GM12878 (cell line): ENCODE results near the gene MEIG1. TPM values are rescaled to one million over a fixed set of nuclear protein-coding genes. Genes with fewer than 3 reads are reported as not detected.

ENCODE experiments used
- ATAC-seq: fragments of 200-7000 bp; cut with Tn5 transposase; 3 replicates; pipeline ENCODE4 v1.9.1; 2020; ENCODE audit warnings: mild to moderate bottlenecking, moderate library complexity
- BruUV-seq: library from RNA; stranded (reverse); fragments of 400-500 nt; replicated peaks from 2 replicates; lab custom pipeline; 2021; lab: Mats Ljungman, UMichigan
- CTCF ChIA-PET: fragments of 300-600 bp; sonication (Branson Sonifier 250); formaldehyde crosslinking; extraction: SDS; loops from one replicate; lab custom pipeline; 2021; ENCODE audit warnings: inconsistent platforms; lab: Yijun Ruan, JAX
- POLR2A ChIA-PET: fragments of 350-600 bp; formaldehyde crosslinking; extraction: SDS; loops from one replicate; lab custom pipeline; 2021; ENCODE audit warnings: inconsistent platforms; lab: Charles Lee
- RAD21 ChIA-PET: fragments of 300-600 bp; sonication (Branson Sonifier 250); formaldehyde crosslinking; loops from one replicate; lab custom pipeline; 2023; ENCODE audit warnings: antibody characterized with exemption; ENCODE audit not compliant: unreplicated experiment; lab: Charles Lee
- SMC1A ChIA-PET: fragments of 300-600 bp; sonication (Branson Sonifier 250); formaldehyde crosslinking; loops from one replicate; lab custom pipeline; 2023; ENCODE audit not compliant: unreplicated experiment, uncharacterized antibody; lab: Charles Lee
- DNase-seq: peaks from one replicate; pipeline ENCODE4 v3.0.0-alpha.2; 2011; ENCODE audit warnings: low read depth, low spot score
- FAIRE-seq: peaks from 3 replicates; lab custom pipeline; 2011; peaks lifted over from hg19 to GRCh38; lab: Jason Lieb, UNC
- H2AFZ ChIP-seq: 2 replicates; pipeline ENCODE4 v1.6.0; 2011; ENCODE audit warnings: low read depth, low read length, control low read depth; ENCODE audit not compliant: control insufficient read depth
- H3K27ac ChIP-seq: 2 replicates; pipeline ENCODE4 v1.5.1; 2011; ENCODE audit warnings: control low read depth; ENCODE audit not compliant: control insufficient read depth, insufficient read depth
- H3K27me3 ChIP-seq, 2 experiments: replicated peaks in 1 of 2; 2 replicates each; pipeline versions ENCODE4 v1.6.0 to v1.6.1; 2011; ENCODE audit warnings: low read length in 1 of 2; ENCODE audit not compliant: control insufficient read depth in 2 of 2, insufficient read depth in 2 of 2
- H3K36me3 ChIP-seq, 2 experiments: 2 replicates each; pipeline ENCODE4 v1.5.1; 2011; ENCODE audit warnings: low read length in 1 of 2; ENCODE audit not compliant: control insufficient read depth in 2 of 2, insufficient read depth in 2 of 2
- H3K4me1 ChIP-seq: 2 replicates; pipeline ENCODE4 v1.6.1; 2011; ENCODE audit warnings: mild to moderate bottlenecking, low read length, moderate library complexity, mixed read lengths; ENCODE audit not compliant: control insufficient read depth, insufficient read depth
- H3K4me2 ChIP-seq: 2 replicates; pipeline ENCODE4 v1.6.0; 2011; ENCODE audit warnings: control low read depth; ENCODE audit not compliant: control insufficient read depth, insufficient read depth
- H3K4me3 ChIP-seq: fragments of 200-600 bp; sonication (generic); 2 replicates; pipeline ENCODE4 v1.5.1; 2016
- H3K79me2 ChIP-seq: 2 replicates; pipeline ENCODE4 v1.6.0; 2011; ENCODE audit warnings: low read length; ENCODE audit not compliant: control insufficient read depth, insufficient read depth
- H3K9ac ChIP-seq: 2 replicates; pipeline ENCODE4 v1.8.0; 2011; ENCODE audit warnings: low read length, control low read depth, mixed read lengths; ENCODE audit not compliant: control insufficient read depth, insufficient read depth
- H3K9me3 ChIP-seq: replicated peaks from 3 replicates; pipeline ENCODE4 v1.5.1; 2011; ENCODE audit warnings: mild to moderate bottlenecking, low read length; ENCODE audit not compliant: control insufficient read depth, insufficient read depth
- H4K20me1 ChIP-seq: 2 replicates; pipeline ENCODE4 v1.6.0; 2011; ENCODE audit not compliant: control insufficient read depth, insufficient read depth
- BRCA1 ChIP-seq: IDR thresholded peaks from 2 replicates; pipeline ENCODE4 v1.6.1; 2011; ENCODE audit warnings: low read depth, low read length, improper control_type of control experiment
- CBX5 ChIP-seq: sonication (generic); IDR thresholded peaks from 2 replicates; pipeline ENCODE4 v1.6.1; 2016; ENCODE audit warnings: low read depth, moderate library complexity, mild to moderate bottlenecking, inconsistent platforms
- DPF2 ChIP-seq: fragments of 450-650 bp; IDR thresholded peaks from 2 replicates; pipeline ENCODE4 v1.6.1; 2017; ENCODE audit warnings: mild to moderate bottlenecking
- EP300 ChIP-seq, 2 experiments: fragments of 150-350 bp in 1 of 2; IDR thresholded peaks; 2 replicates each; pipeline ENCODE4 v1.6.1; 2011 to 2012; ENCODE audit warnings: low read depth in 2 of 2, low read length in 2 of 2, borderline replicate concordance in 1 of 2, improper control_type of control experiment in 1 of 2, inconsistent platforms in 1 of 2; ENCODE audit not compliant: control insufficient read depth in 1 of 2
- IRF4 ChIP-seq: IDR thresholded peaks from 2 replicates; pipeline ENCODE4 v1.6.1; 2011; ENCODE audit warnings: low read depth, low read length
- KDM1A ChIP-seq: fragments of 200-600 bp; sonication (generic); IDR thresholded peaks from 2 replicates; pipeline ENCODE4 v1.6.1; 2016; ENCODE audit warnings: borderline replicate concordance
- KLF5 ChIP-seq: fragments of 450-650 bp; IDR thresholded peaks from 2 replicates; pipeline ENCODE4 v1.6.1; 2014; ENCODE audit warnings: mild to moderate bottlenecking; ENCODE audit not compliant: partially characterized antibody
- PAX8 ChIP-seq: fragments of 450-650 bp; IDR thresholded peaks from 2 replicates; pipeline ENCODE4 v1.6.1; 2017; ENCODE audit warnings: mild to moderate bottlenecking, moderate library complexity
- PML ChIP-seq: IDR thresholded peaks from 2 replicates; pipeline ENCODE4 v1.6.1; 2012; ENCODE audit warnings: low read length, inconsistent platforms
- POLR2A ChIP-seq: IDR thresholded peaks from 2 replicates; pipeline ENCODE4 v1.6.1; 2011; ENCODE audit warnings: low read depth, mild to moderate bottlenecking, low read length
- SP1 ChIP-seq: IDR thresholded peaks from one replicate; pipeline ENCODE4 v1.6.1; 2011; ENCODE audit warnings: low read depth, low read length
- SREBF1 ChIP-seq: IDR thresholded peaks from 2 replicates; pipeline ENCODE4 v1.6.1; 2012; ENCODE audit warnings: mild to moderate bottlenecking, low read length
- TBL1XR1 ChIP-seq: IDR thresholded peaks from 2 replicates; pipeline ENCODE4 v1.6.1; 2012; ENCODE audit warnings: low read depth, low read length, improper control_type of control experiment
- YY1 ChIP-seq: IDR thresholded peaks from 2 replicates; pipeline ENCODE4 v1.6.1; 2011; ENCODE audit warnings: low read depth, mild to moderate bottlenecking, low read length
- ZZZ3 ChIP-seq: IDR thresholded peaks from 2 replicates; pipeline ENCODE4 v1.6.1; 2011; ENCODE audit warnings: low read depth; ENCODE audit not compliant: control insufficient read depth, insufficient read length
- WGBS: methylation state at CpG from one replicate; pipeline ENCODE4 v1.1.6; 2016; ENCODE audit warnings: low lambda C conversion rate; ENCODE audit not compliant: insufficient replicate concordance, insufficient coverage; ENCODE audit errors: missing lambda C conversion rate; 5-methylcytosine and 5-hydroxymethylcytosine counted together
- in situ Hi-C: fragments of 300-500 bp; cut with MboI; formaldehyde crosslinking; loops from 9 replicates; pipeline ENCODE4 v1.14.3; 2018; ENCODE audit warnings: mixed read lengths
- intact Hi-C: fragments of 100-400 bp; cut with micrococcal nuclease; formaldehyde crosslinking; loops from one replicate; pipeline ENCODE4 v1.14.2; 2022; ENCODE audit not compliant: unreplicated experiment
- polyA plus RNA-seq, 11 experiments: library from polyadenylated mRNA; depleted of rRNA in 4 of 11; unstranded in 6 of 11; stranded (reverse) in 5 of 11; fragments of >200 nt; fragmentation: Nextera tagmentation in 4 of 11; fragmentation: Illumina TruSeq in 1 of 11; extraction: Ambion mirVana in 4 of 11; extraction: Trizol in 1 of 11; gene quantifications; 1 replicate in 1 of 11; 2 replicates in 10 of 11; pipeline versions ENCODE4 v1.2.1 to v1.2.3, GENCODE V29; 2011 to 2016; ENCODE audit warnings: inconsistent platforms in 2 of 11, missing spikeins in 2 of 11, low read depth in 1 of 11
- total RNA-seq, 4 experiments: library from RNA; depleted of rRNA in 3 of 4; stranded (reverse); fragments of >200 nt in 3 of 4; fragmentation: Illumina TruSeq in 1 of 4; extraction: Trizol in 1 of 4; gene quantifications; 2 replicates each; pipeline versions ENCODE4 v1.2.1 to v1.2.3, GENCODE V29; 2013 to 2021
- TF ChIP-seq, protein P1 (sequence below), 3 experiments: IDR thresholded peaks in 2 of 3; conservative IDR thresholded peaks in 1 of 3; 2 replicates each; pipeline ENCODE4 v1.5.1; 2011; ENCODE audit warnings: low read depth in 3 of 3, low read length in 3 of 3, mild to moderate bottlenecking in 3 of 3, control low read depth in 2 of 3, moderate library complexity in 2 of 3, inconsistent platforms in 1 of 3, mixed read lengths in 1 of 3; ENCODE audit not compliant: control insufficient read depth in 2 of 3, insufficient read depth in 1 of 3; ENCODE audit errors: extremely low read depth in 1 of 3
- TF ChIP-seq, protein P2 (sequence below): IDR thresholded peaks from 2 replicates; pipeline ENCODE4 v1.6.1; 2011; ENCODE audit warnings: borderline replicate concordance, low read depth, mild to moderate bottlenecking, moderate library complexity, mixed read lengths, low read length; ENCODE audit not compliant: insufficient read depth; ENCODE audit errors: extremely low read length
- TF ChIP-seq, protein P3 (sequence below): fragments of 450-650 bp; IDR thresholded peaks from 2 replicates; pipeline ENCODE4 v1.6.1; 2017; ENCODE audit warnings: antibody characterized with exemption, mild to moderate bottlenecking, moderate library complexity

Gene MEIG1
- total and polyA plus RNA-seq, 10 of the 15 experiments (the other 5 are each of a cell fraction or from before 2014, with no cell fraction given), result 0.13 to 1.9 (median 0.80) TPM; not detected in 2

DNA sequence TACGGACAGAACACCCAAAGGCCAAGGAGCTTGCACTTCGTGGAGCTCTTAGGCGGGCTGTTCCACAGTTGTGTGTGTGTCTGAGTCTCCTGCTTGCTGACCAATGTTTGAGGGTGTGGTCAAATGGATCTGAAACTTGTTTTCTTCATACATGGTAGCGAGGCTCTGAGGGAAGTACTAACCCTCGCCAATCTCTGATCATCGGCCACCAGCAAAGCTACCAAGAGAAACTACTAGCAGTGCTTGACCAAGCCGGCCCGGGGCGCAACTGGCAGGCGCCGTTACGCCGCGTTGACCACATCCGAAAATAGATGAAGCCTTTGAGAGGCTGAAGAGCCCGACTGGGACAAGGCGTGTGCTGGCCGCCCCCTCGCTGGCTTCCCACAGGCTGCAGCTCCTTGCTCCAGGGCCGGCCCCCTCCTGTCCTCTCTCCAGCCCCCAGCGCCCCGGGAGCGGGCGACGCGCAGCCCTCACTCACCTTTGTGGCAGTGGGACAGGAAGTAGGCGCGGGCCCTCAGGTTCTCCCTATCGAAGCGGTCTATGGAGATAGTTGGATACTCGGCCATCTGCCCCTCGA, 5.7 kb upstream of the MEIG1 start:
- Histone ChIP-seq H3K4me3 (peak overlapping the region; percentile 91), H2AFZ (peak overlapping the region; percentile 77), H3K27ac (peak overlapping the region; percentile 98), H3K9ac (peak overlapping the region; percentile 95), H4K20me1 (0 out of 2 replicates have a peak, but pooled peaks cover 4% of the 10 kb centered on the region), H3K36me3 (peaks cover 0 to 7% of the 10 kb centered on the region in 2 experiments; a peak in 2 of 4 replicates), H3K9me3 (no peaks in the 10 kb centered on the region), H3K79me2 (peaks cover 48% of the 10 kb centered on the region), H3K4me2 (peak overlapping the region; percentile 90), H3K4me1 (peaks cover 21% of the 10 kb centered on the region), H3K27me3 (no peaks in the 10 kb centered on the region)
- intact Hi-C loops (loop anchor here (5.0 to 10.0 kb wide), 3 partner anchors 116 to 1631 kb away; partner anchors contain the start of genes CDNF, HSPA14 and MSANTD7), in situ Hi-C loops (no loop called here)
- CTCF ChIA-PET, result interaction anchor here (0.8 to 3.0 kb wide), 21 partner anchors 8 to 770 kb away, joined by 3 to 22 read pairs (median 4); partner anchors contain the start of genes CDNF, HSPA14, MSANTD7 and SUV39H2
- peak; percentile 74 for ATAC-seq
- no TSS peak for BruUV-seq
- SMC1A ChIA-PET, result interaction anchor here (0.7 to 3.1 kb wide), 21 partner anchors 8 to 416 kb away, joined by 3 to 23 read pairs (median 5); partner anchors contain the start of genes CDNF, HSPA14, MSANTD7 and SUV39H2
- RAD21 ChIA-PET, result interaction anchor here (0.9 to 2.9 kb wide), 17 partner anchors 18 to 456 kb away, joined by 3 to 18 read pairs (median 5); partner anchors contain the start of genes CDNF, HSPA14, MSANTD7 and NMT2
- no peak for FAIRE-seq
- 2% methylated on average over 32 of the region's 32 CpGs for WGBS
- peak; percentile 40 for DNase-seq
- POLR2A ChIA-PET, result interaction anchor here (0.7 to 5.0 kb wide), 11 partner anchors 18 to 413 kb away, joined by 3 to 17 read pairs (median 3); partner anchors contain the start of genes CDNF, HSPA14, MSANTD7 and SUV39H2
- TF ChIP-seq DPF2, result 0 out of 2 replicates have a peak, but pooled peaks have one; percentile 82
- no peak for TF ChIP-seq PAX8
- no peak for TF ChIP-seq SREBF1
- peak; percentile 72 for TF ChIP-seq PML
- peak; percentile 23; the same call in 1 of the 2 replicates for TF ChIP-seq IRF4
- TF ChIP-seq EP300 (IDR thresholded peaks at IDR 0.05; ENCODE audit: borderline replicate concordance in 1 of 2, control insufficient read depth in 1 of 2, low read depth in 2 of 2, low read length in 2 of 2), result peak in 1 of 2 experiments; percentile 12; a peak in 1 of 4 replicates
- 0 out of 2 replicates have a peak, but pooled peaks have one; percentile 34 for TF ChIP-seq YY1
- TF ChIP-seq, protein P1, sequence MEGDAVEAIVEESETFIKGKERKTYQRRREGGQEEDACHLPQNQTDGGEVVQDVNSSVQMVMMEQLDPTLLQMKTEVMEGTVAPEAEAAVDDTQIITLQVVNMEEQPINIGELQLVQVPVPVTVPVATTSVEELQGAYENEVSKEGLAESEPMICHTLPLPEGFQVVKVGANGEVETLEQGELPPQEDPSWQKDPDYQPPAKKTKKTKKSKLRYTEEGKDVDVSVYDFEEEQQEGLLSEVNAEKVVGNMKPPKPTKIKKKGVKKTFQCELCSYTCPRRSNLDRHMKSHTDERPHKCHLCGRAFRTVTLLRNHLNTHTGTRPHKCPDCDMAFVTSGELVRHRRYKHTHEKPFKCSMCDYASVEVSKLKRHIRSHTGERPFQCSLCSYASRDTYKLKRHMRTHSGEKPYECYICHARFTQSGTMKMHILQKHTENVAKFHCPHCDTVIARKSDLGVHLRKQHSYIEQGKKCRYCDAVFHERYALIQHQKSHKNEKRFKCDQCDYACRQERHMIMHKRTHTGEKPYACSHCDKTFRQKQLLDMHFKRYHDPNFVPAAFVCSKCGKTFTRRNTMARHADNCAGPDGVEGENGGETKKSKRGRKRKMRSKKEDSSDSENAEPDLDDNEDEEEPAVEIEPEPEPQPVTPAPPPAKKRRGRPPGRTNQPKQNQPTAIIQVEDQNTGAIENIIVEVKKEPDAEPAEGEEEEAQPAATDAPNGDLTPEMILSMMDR (IDR thresholded peaks at IDR 0.05 in 2 of 3, conservative IDR thresholded peaks at IDR 0.05 in 1 of 3; ENCODE audit: control insufficient read depth in 2 of 3, extremely low read depth in 1 of 3, insufficient read depth in 1 of 3, low read depth in 3 of 3, low read length in 3 of 3), result peak in 1 of 3 experiments; percentile 8; a peak in 1 of 6 replicates
- TF ChIP-seq CBX5, result 0 out of 2 replicates have a peak, but pooled peaks have one; percentile 15
- no peak for TF ChIP-seq KLF5
- 0 out of 2 replicates have a peak, but pooled peaks have one; percentile 7 for TF ChIP-seq TBL1XR1
- no peak for TF ChIP-seq SP1
- TF ChIP-seq, protein P2, sequence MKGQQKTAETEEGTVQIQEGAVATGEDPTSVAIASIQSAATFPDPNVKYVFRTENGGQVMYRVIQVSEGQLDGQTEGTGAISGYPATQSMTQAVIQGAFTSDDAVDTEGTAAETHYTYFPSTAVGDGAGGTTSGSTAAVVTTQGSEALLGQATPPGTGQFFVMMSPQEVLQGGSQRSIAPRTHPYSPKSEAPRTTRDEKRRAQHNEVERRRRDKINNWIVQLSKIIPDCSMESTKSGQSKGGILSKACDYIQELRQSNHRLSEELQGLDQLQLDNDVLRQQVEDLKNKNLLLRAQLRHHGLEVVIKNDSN, result no peak
- TF ChIP-seq ZZZ3, result no peak
- TF ChIP-seq KDM1A, result no peak
- TF ChIP-seq BRCA1, result no peak
- TF ChIP-seq POLR2A, result no peak; the same call in 1 of the 2 replicates
- TF ChIP-seq, protein P3, sequence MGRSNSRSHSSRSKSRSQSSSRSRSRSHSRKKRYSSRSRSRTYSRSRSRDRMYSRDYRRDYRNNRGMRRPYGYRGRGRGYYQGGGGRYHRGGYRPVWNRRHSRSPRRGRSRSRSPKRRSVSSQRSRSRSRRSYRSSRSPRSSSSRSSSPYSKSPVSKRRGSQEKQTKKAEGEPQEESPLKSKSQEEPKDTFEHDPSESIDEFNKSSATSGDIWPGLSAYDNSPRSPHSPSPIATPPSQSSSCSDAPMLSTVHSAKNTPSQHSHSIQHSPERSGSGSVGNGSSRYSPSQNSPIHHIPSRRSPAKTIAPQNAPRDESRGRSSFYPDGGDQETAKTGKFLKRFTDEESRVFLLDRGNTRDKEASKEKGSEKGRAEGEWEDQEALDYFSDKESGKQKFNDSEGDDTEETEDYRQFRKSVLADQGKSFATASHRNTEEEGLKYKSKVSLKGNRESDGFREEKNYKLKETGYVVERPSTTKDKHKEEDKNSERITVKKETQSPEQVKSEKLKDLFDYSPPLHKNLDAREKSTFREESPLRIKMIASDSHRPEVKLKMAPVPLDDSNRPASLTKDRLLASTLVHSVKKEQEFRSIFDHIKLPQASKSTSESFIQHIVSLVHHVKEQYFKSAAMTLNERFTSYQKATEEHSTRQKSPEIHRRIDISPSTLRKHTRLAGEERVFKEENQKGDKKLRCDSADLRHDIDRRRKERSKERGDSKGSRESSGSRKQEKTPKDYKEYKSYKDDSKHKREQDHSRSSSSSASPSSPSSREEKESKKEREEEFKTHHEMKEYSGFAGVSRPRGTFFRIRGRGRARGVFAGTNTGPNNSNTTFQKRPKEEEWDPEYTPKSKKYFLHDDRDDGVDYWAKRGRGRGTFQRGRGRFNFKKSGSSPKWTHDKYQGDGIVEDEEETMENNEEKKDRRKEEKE, result no peak
